Measurements from ENCODE around the gene TRIM10. TPM values are rescaled to one million over a fixed set of nuclear protein-coding genes. Genes with fewer than 3 reads are reported as not detected.

The TRIM10 gene
- total and polyA plus RNA-seq, 10 of the 15 experiments (the other 5 are each of a cell fraction or from before 2014, with no cell fraction given) = 0.01 TPM; not detected in 9

GRCh38 chr6:30168741-30169140 is 7.7 kb upstream of the TRIM10 start:
- Histone ChIP-seq H2AFZ (ENCODE audit: control insufficient read depth, low read depth, low read length) (no peak overlapping the region), H3K27ac (ENCODE audit: control insufficient read depth, insufficient read depth) (no peak overlapping the region), H3K4me3 (no peak overlapping the region), H3K4me1 (ENCODE audit: control insufficient read depth, insufficient read depth, low read length) (no peaks in the 10 kb centered on the region), H3K27me3 (replicated peaks in 1 of 2; ENCODE audit: control insufficient read depth in 2 of 2, insufficient read depth in 2 of 2, low read length in 1 of 2) (peaks cover 8 to 20% of the 10 kb centered on the region in 2 experiments), H4K20me1 (ENCODE audit: control insufficient read depth, insufficient read depth) (no peaks in the 10 kb centered on the region), H3K79me2 (ENCODE audit: control insufficient read depth, insufficient read depth, low read length) (no peaks in the 10 kb centered on the region), H3K9me3 (replicated peaks; ENCODE audit: control insufficient read depth, insufficient read depth, low read length) (no peaks in the 10 kb centered on the region), H3K4me2 (ENCODE audit: control insufficient read depth, insufficient read depth) (no peak overlapping the region), H3K9ac (ENCODE audit: control insufficient read depth, insufficient read depth, low read length) (no peak overlapping the region), H3K36me3 (ENCODE audit: control insufficient read depth in 2 of 2, insufficient read depth in 2 of 2, low read length in 1 of 2) (no peaks in the 10 kb centered on the region)
- intact Hi-C loops (cut with micrococcal nuclease; ENCODE audit: unreplicated experiment) = no loop called here
- BruUV-seq (replicated peaks) = no TSS peak
- no peak for TF ChIP-seq RFX5 (IDR thresholded peaks at IDR 0.05; ENCODE audit: low read depth, low read length)
- TF ChIP-seq TCF3 (IDR thresholded peaks at IDR 0.05; ENCODE audit: borderline replicate concordance, insufficient read depth, low read depth, low read length) = no peak
- no peak for TF ChIP-seq CHD4 (IDR thresholded peaks at IDR 0.05)
- TF ChIP-seq POLR2AphosphoS5 (IDR thresholded peaks at IDR 0.05; ENCODE audit: low read length) = no peak
- TF ChIP-seq NFXL1 (IDR thresholded peaks at IDR 0.05; ENCODE audit: borderline replicate concordance) = no peak
- no peak for TF ChIP-seq ZBED1 (IDR thresholded peaks at IDR 0.05; ENCODE audit: borderline replicate concordance)
- TF ChIP-seq SIN3A (IDR thresholded peaks at IDR 0.05; ENCODE audit: low read depth, low read length) = no peak
- no peak for TF ChIP-seq SMARCA5 (IDR thresholded peaks at IDR 0.05)
- no peak for TF ChIP-seq JUNB (IDR thresholded peaks at IDR 0.05)
- no peak for TF ChIP-seq ZNF217 (IDR thresholded peaks at IDR 0.05)
- TF ChIP-seq KLF5 (IDR thresholded peaks at IDR 0.05; ENCODE audit: partially characterized antibody) = no peak
- no peak for TF ChIP-seq BHLHE40 (IDR thresholded peaks at IDR 0.05; ENCODE audit: borderline replicate concordance in 1 of 2, low read depth in 2 of 2, low read length in 1 of 2)
- TF ChIP-seq NKRF (conservative IDR thresholded peaks at IDR 0.05) = no peak
- no peak for TF ChIP-seq HDAC6 (IDR thresholded peaks at IDR 0.05; ENCODE audit: unreplicated experiment)
- no peak for TF ChIP-seq NBN (IDR thresholded peaks at IDR 0.05)
- in situ Hi-C loops (cut with MboI) = no loop called here
- ATAC-seq (no peak), FAIRE-seq (no peak), DNase-seq (ENCODE audit: low read depth, low spot score) (no peak)
- ChIA-PET RAD21 (ENCODE audit: unreplicated experiment) (interaction anchor here (1.0 to 2.4 kb wide), 4 partner anchors 36 to 66 kb away, joined by 3 to 38 read pairs (median 4); no protein-coding TSS in a partner anchor), POLR2A (no interaction called here), CTCF (interaction anchor here (1.0 to 4.1 kb wide), 7 partner anchors 21 to 429 kb away, joined by 3 to 46 read pairs (median 3); no protein-coding TSS in a partner anchor), SMC1A (ENCODE audit: uncharacterized antibody, unreplicated experiment) (interaction anchor here (0.8 to 3.7 kb wide), 5 partner anchors 33 to 92 kb away, joined by 4 to 34 read pairs (median 4); partner anchors contain the start of gene TRIM40)
- WGBS (ENCODE audit: insufficient coverage, insufficient replicate concordance, low lambda C conversion rate, missing lambda C conversion rate) = 0% methylated on average over 1 of the region's 1 CpG
